B cell (primary cell): ENCODE measurements around the gene NCAPH2. TPM values are rescaled to one million over a fixed set of nuclear protein-coding genes. Genes with fewer than 3 reads are reported as not detected.

Experiments used
- ATAC-seq: fragments of 200-7000 bp; cut with Tn5 transposase; one replicate; pipeline ENCODE4 v1.10.0; 2021; ENCODE audit warnings: low read depth, mild to moderate bottlenecking, moderate number of reproducible peaks, moderate library complexity
- CTCF ChIA-PET: fragments of 350-600 bp; sonication (Branson Sonifier 250); formaldehyde crosslinking; loops from one replicate; lab custom pipeline; 2021; ENCODE audit warnings: antibody characterized with exemption, inconsistent platforms; lab: Charles Lee
- POLR2A ChIA-PET: fragments of 350-600 bp; sonication (Branson Sonifier 250); formaldehyde crosslinking; loops from one replicate; lab custom pipeline; 2021; ENCODE audit warnings: antibody characterized with exemption; lab: Charles Lee
- DNase-seq: peaks from one replicate; pipeline ENCODE4 v3.0.0; 2013
- H2AFZ ChIP-seq: 2 replicates; pipeline ENCODE4 v1.6.1; 2012; ENCODE audit warnings: mild to moderate bottlenecking, low read depth, low read length; ENCODE audit not compliant: insufficient read depth, poor library complexity, severe bottlenecking
- H3K27ac ChIP-seq, 2 donors: 1 replicate in 1 of 2; 2 replicates in 1 of 2; pipeline ENCODE4 v1.5.1; 2012 to 2013; ENCODE audit warnings: low read length in 2 of 2, mild to moderate bottlenecking in 2 of 2, moderate library complexity in 1 of 2
- H3K27me3 ChIP-seq, 4 experiments: fragments of 200-600 bp in 1 of 4; sonication (generic) in 1 of 4; replicated peaks in 1 of 4; 1 replicate in 2 of 4; 2 replicates in 2 of 4; pipeline versions ENCODE4 v1.6.1 to v1.7.0; 2013 to 2016; ENCODE audit warnings: low read length in 3 of 4, mild to moderate bottlenecking in 2 of 4, mixed read lengths in 1 of 4, moderate library complexity in 1 of 4; ENCODE audit not compliant: insufficient read depth in 4 of 4, control insufficient read depth in 3 of 4; ENCODE audit errors: control extremely low read depth in 1 of 4
- H3K36me3 ChIP-seq, 2 experiments: replicated peaks in 1 of 2; 1 replicate in 1 of 2; 2 replicates in 1 of 2; pipeline versions ENCODE4 v1.6.1 to v1.7.1; 2013; ENCODE audit warnings: low read length in 1 of 2; ENCODE audit not compliant: insufficient read depth in 2 of 2, control insufficient read depth in 1 of 2; ENCODE audit errors: control extremely low read depth in 1 of 2, extremely low read depth in 1 of 2
- H3K4me1 ChIP-seq, 2 donors: fragments of 200-600 bp in 1 of 2; sonication (generic) in 1 of 2; 1 replicate in 1 of 2; 2 replicates in 1 of 2; pipeline versions ENCODE4 v1.5.1 to v1.6.1; 2013 to 2017; ENCODE audit warnings: low read length in 2 of 2; ENCODE audit not compliant: control insufficient read depth in 2 of 2, insufficient read depth in 2 of 2
- H3K4me2 ChIP-seq: replicated peaks from 2 replicates; pipeline ENCODE3; 2012; ENCODE audit warnings: mild to moderate bottlenecking, low read depth, low read length; ENCODE audit not compliant: poor library complexity, severe bottlenecking
- H3K4me3 ChIP-seq, 5 experiments: fragments of 200-600 bp in 1 of 5; sonication (generic) in 1 of 5; 1 replicate in 3 of 5; 2 replicates in 2 of 5; pipeline versions ENCODE4 v1.5.1 to v1.7.0; 2011 to 2016; ENCODE audit warnings: low read length in 4 of 5, mild to moderate bottlenecking in 4 of 5, low read depth in 2 of 5, control low read depth in 1 of 5, moderate library complexity in 1 of 5; ENCODE audit not compliant: insufficient read depth in 1 of 5; ENCODE audit errors: control extremely low read depth in 1 of 5, extremely low read depth in 1 of 5
- H3K79me2 ChIP-seq: fragments of 200-600 bp; sonication (generic); one replicate; pipeline ENCODE4 v1.6.0; 2016; ENCODE audit warnings: low read length; ENCODE audit not compliant: control insufficient read depth, insufficient read depth
- H3K9ac ChIP-seq: fragments of 200-600 bp; sonication (generic); 2 replicates; pipeline ENCODE4 v1.6.1; 2017; ENCODE audit warnings: mild to moderate bottlenecking, low read length, moderate library complexity
- H3K9me3 ChIP-seq, 3 donors: one replicate each; pipeline versions ENCODE4 v1.6.1 to v1.7.1; 2013; ENCODE audit warnings: low read length in 2 of 3; ENCODE audit not compliant: control insufficient read depth in 2 of 3, insufficient read depth in 1 of 3; ENCODE audit errors: control extremely low read depth in 1 of 3
- H4K20me1 ChIP-seq: 2 replicates; pipeline ENCODE4 v1.6.0; 2012; ENCODE audit warnings: mild to moderate bottlenecking, low read length; ENCODE audit not compliant: insufficient read depth, control insufficient read depth, poor library complexity, severe bottlenecking
- H3K27ac Mint-ChIP-seq: one replicate; pipeline ENCODE4 v1.8.0; 2021; ENCODE audit warnings: mixed read lengths
- H3K27me3 Mint-ChIP-seq: one replicate; pipeline ENCODE4 v1.8.0; 2021; ENCODE audit warnings: mixed read lengths
- H3K4me1 Mint-ChIP-seq: one replicate; pipeline ENCODE4 v1.8.0; 2021; ENCODE audit warnings: mixed read lengths
- H3K4me3 Mint-ChIP-seq: one replicate; pipeline ENCODE4 v1.8.0; 2021; ENCODE audit warnings: mixed read lengths
- H3K9me3 Mint-ChIP-seq: one replicate; pipeline ENCODE4 v1.8.0; 2022; ENCODE audit warnings: mixed read lengths; ENCODE audit not compliant: insufficient read depth
- CTCF ChIP-seq: fragments of 200-600 bp; IDR thresholded peaks from one replicate; pipeline ENCODE4 v1.8.0; 2022; ENCODE audit warnings: antibody characterized with exemption, mild to moderate bottlenecking
- EZH2 ChIP-seq: IDR thresholded peaks from 2 replicates; pipeline ENCODE4 v1.6.1; 2012; ENCODE audit warnings: borderline replicate concordance, low read depth, mild to moderate bottlenecking, moderate library complexity, low read length; ENCODE audit not compliant: insufficient read depth, poor library complexity, severe bottlenecking
- WGBS: methylation state at CpG from one replicate; pipeline ENCODE4 v1.1.5; 2013; ENCODE audit warnings: missing lambda C conversion rate; ENCODE audit not compliant: insufficient coverage; 5-methylcytosine and 5-hydroxymethylcytosine counted together
- intact Hi-C: fragments of 100-400 bp; cut with micrococcal nuclease; formaldehyde crosslinking; loops from one replicate; pipeline ENCODE4 v1.10.0; 2022
- polyA plus RNA-seq: library from polyadenylated mRNA; depleted of rRNA; stranded (reverse); fragments of >200 nt; gene quantifications from 2 replicates; pipeline ENCODE4 v1.2.3, GENCODE V29; 2012
- total RNA-seq, 2 donors: library from RNA; stranded (reverse); fragments of 120-200 nt in 1 of 2; gene quantifications; 1 replicate in 1 of 2; 2 replicates in 1 of 2; pipeline versions ENCODE4 v1.2.3 to v1.2.4, GENCODE V29; 2013 to 2022

Gene NCAPH2
- total and polyA plus RNA-seq, 2 donors (not counting 1 experiment from before 2014, with no cell fraction given), result 47.1 to 76.9 TPM

- ATAC-seq (peak; percentile 31), DNase-seq (peak; percentile 33)
- Histone ChIP-seq H3K27me3 (no peaks in the 10 kb centered on the region), H3K4me2 (peak overlapping the region; percentile 53), H3K4me1 (peaks cover 7 to 8% of the 10 kb centered on the region in 2 donors), H3K79me2 (no peaks in the 10 kb centered on the region), H3K36me3 (no peaks in the 10 kb centered on the region), H2AFZ (peak overlapping the region; percentile 44), H3K4me3 (no peak overlapping the region), H3K9me3 (no peaks in the 10 kb centered on the region), H3K9ac (peak overlapping the region; percentile 19), H4K20me1 (no peaks in the 10 kb centered on the region), H3K27ac (no peak overlapping the region)
- WGBS, result 6% methylated on average over 18 of the region's 27 CpGs
- Mint-ChIP-seq H3K4me3 (peak overlapping the region; percentile 60), H3K4me1 (peaks cover 11% of the 10 kb centered on the region), H3K27ac (peak overlapping the region; percentile 63), H3K9me3 (no peaks in the 10 kb centered on the region), H3K27me3 (no peaks in the 10 kb centered on the region)
- intact Hi-C loops, result no loop called here
- ChIA-PET POLR2A (no interaction called here), CTCF (interaction anchor here (0.7 to 0.9 kb wide), 2 partner anchors 9 to 74 kb away, joined by 4 to 7 read pairs; no protein-coding TSS in a partner anchor)
- TF ChIP-seq CTCF, result no peak
- TF ChIP-seq EZH2, result no peak
These were observed 17.3 kb upstream of the NCAPH2 start for GRCh38 chr22:50490531-50491308.

DNA sequence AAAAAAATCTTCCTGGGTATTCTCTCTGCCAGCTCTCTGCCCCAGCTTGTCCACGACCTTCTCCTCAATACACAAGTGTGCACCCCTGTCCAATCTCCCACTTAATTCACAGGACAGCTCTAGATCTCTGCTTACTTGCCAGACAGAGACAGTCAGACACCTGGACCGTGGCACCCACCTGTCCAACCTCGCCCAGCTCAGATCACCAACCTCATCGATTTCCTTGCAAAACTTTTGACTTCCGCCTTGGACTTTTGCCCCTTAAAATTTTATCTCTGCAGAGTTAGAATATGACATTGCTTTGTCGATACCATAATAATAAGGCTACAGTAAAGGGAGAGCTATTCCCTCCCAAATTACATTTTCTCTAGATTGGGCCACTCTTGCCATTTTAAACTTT, 10.9 kb upstream of the NCAPH2 start:
- H3K4me1 Mint-ChIP-seq, result peaks cover 4% of the 10 kb centered on the region
- WGBS, result 96% methylated on average over 4 of the region's 6 CpGs
- POLR2A ChIA-PET, result interaction anchor here (1.2 kb wide), 1 partner anchor 25 kb away, joined by 3 read pairs; no protein-coding TSS in a partner anchor
- CTCF ChIA-PET, result interaction anchor here (0.6 to 5.4 kb wide), 28 partner anchors 11 to 336 kb away, joined by 3 to 42 read pairs (median 8); partner anchors contain the start of genes HDAC10, LMF2, NCAPH2 and SCO2
- H3K27ac ChIP-seq, result no peak overlapping the region
- H3K4me3 Mint-ChIP-seq, result no peak overlapping the region
- intact Hi-C loops, result no loop called here
- TF ChIP-seq CTCF (no peak), EZH2 (no peak)
- no peaks in the 10 kb centered on the region for H4K20me1 ChIP-seq
- H3K9me3 Mint-ChIP-seq, result no peaks in the 10 kb centered on the region
- H3K4me3 ChIP-seq, result no peak overlapping the region
- DNase-seq (no peak), ATAC-seq (no peak)
- peaks cover 3 to 10% of the 10 kb centered on the region in 2 donors for H3K4me1 ChIP-seq
- H3K9me3 ChIP-seq, result no peaks in the 10 kb centered on the region
- H3K36me3 ChIP-seq, result peaks cover 0 to under 1% of the 10 kb centered on the region in 2 experiments
- no peak overlapping the region for H2AFZ ChIP-seq
- no peaks in the 10 kb centered on the region for H3K27me3 Mint-ChIP-seq
- H3K4me2 ChIP-seq, result no peak overlapping the region
- no peaks in the 10 kb centered on the region for H3K27me3 ChIP-seq
- H3K9ac ChIP-seq, result no peak overlapping the region
- H3K79me2 ChIP-seq, result no peaks in the 10 kb centered on the region
- H3K27ac Mint-ChIP-seq, result no peak overlapping the region
